Measurements from ENCODE around the gene SMAD7.

GRCh38 chr18:48871391-48872166 lies 79.2 kb downstream of the SMAD7 start:
- no peak for TF ChIP-seq CTCF (IDR thresholded peaks at IDR 0.05 in 4 of 5, conservative IDR thresholded peaks at IDR 0.05 in 1 of 5)
- TF ChIP-seq POLR2A (IDR thresholded peaks at IDR 0.05): no peak

Measured in gastrocnemius medialis (tissue), 4 donors.